Panc1 (cell line): ENCODE results near the gene RYR3. TPM values are rescaled to one million over a fixed set of nuclear protein-coding genes. Genes with fewer than 3 reads are reported as not detected.

ENCODE experiments used
- ATAC-seq: fragments of 200-7000 bp; cut with Tn5 transposase; 2 replicates; pipeline ENCODE4 v1.9.1; 2020; ENCODE audit warnings: mild to moderate bottlenecking, moderate library complexity
- BruUV-seq: library from RNA; stranded (reverse); fragments of 400-500 nt; replicated peaks from 2 replicates; lab custom pipeline; 2021; lab: Mats Ljungman, UMichigan
- CTCF ChIA-PET: fragments of 300-600 bp; sonication (Branson Sonifier 250); formaldehyde crosslinking; loops from one replicate; lab custom pipeline; 2022; ENCODE audit warnings: antibody characterized with exemption; lab: Charles Lee
- POLR2A ChIA-PET: fragments of 300-600 bp; sonication (Branson Sonifier 250); formaldehyde crosslinking; loops from one replicate; lab custom pipeline; 2022; ENCODE audit warnings: antibody characterized with exemption; lab: Charles Lee
- DNase-seq: peaks from one replicate; pipeline ENCODE4 v3.0.0-alpha.2; 2010; ENCODE audit warnings: low read depth, low spot score
- H3K27ac ChIP-seq: 2 replicates; pipeline ENCODE4 v1.5.1; 2011; ENCODE audit warnings: mild to moderate bottlenecking, low read length, inconsistent platforms
- H3K27me3 ChIP-seq: fragments of 200-500 bp; sonication (Bioruptor generic); 2 replicates; pipeline ENCODE4 v1.6.0; 2014; ENCODE audit warnings: low read length, inconsistent platforms; ENCODE audit not compliant: control insufficient read depth, insufficient read depth
- H3K36me3 ChIP-seq: fragments of 200-500 bp; sonication (Bioruptor generic); 2 replicates; pipeline ENCODE4 v1.5.1; 2014; ENCODE audit warnings: inconsistent platforms, mild to moderate bottlenecking, low read length, moderate library complexity; ENCODE audit not compliant: control insufficient read depth, insufficient read depth
- H3K4me1 ChIP-seq: 2 replicates; pipeline ENCODE4 v1.5.1; 2011; ENCODE audit warnings: inconsistent platforms, mild to moderate bottlenecking, low read length, moderate library complexity; ENCODE audit not compliant: control insufficient read depth, insufficient read depth
- H3K4me3 ChIP-seq, 2 experiments: 2 replicates each; pipeline ENCODE4 v1.5.1; 2011 to 2012; ENCODE audit warnings: low read depth in 2 of 2, low read length in 2 of 2, mild to moderate bottlenecking in 2 of 2, inconsistent platforms in 1 of 2, moderate library complexity in 1 of 2
- H3K9me3 ChIP-seq: fragments of 200-500 bp; sonication (Bioruptor generic); 2 replicates; pipeline ENCODE4 v1.5.1; 2014; ENCODE audit warnings: low read depth, mild to moderate bottlenecking, inconsistent platforms, low read length, moderate library complexity; ENCODE audit not compliant: control insufficient read depth, insufficient read depth
- POLR2AphosphoS5 ChIP-seq: IDR thresholded peaks from 2 replicates; pipeline ENCODE4 v1.6.1; 2012; ENCODE audit warnings: mild to moderate bottlenecking, low read depth, low read length, moderate library complexity
- SIN3A ChIP-seq: IDR thresholded peaks from 2 replicates; pipeline ENCODE4 v1.6.1; 2012; ENCODE audit warnings: low read depth, mild to moderate bottlenecking, low read length, moderate library complexity, borderline replicate concordance; ENCODE audit not compliant: insufficient read depth
- TCF7L2 ChIP-seq: IDR thresholded peaks from 2 replicates; pipeline ENCODE4 v1.6.1; 2011; ENCODE audit warnings: mild to moderate bottlenecking, low read depth, low read length, inconsistent platforms
- in situ Hi-C: cut with HindIII; loops from 2 replicates; pipeline ENCODE4 v1.10.0; 2016; ENCODE audit warnings: low sequenced_read_pairs, low pct_unique_long_range_greater_than_20kb
- intact Hi-C: fragments of 100-400 bp; cut with micrococcal nuclease; formaldehyde crosslinking; loops from one replicate; pipeline ENCODE4 v1.10.0; 2022; ENCODE audit not compliant: unreplicated experiment
- total RNA-seq: library from RNA; stranded (reverse); gene quantifications from one replicate; pipeline ENCODE4 v1.2.1, GENCODE V29; 2021; ENCODE audit not compliant: unreplicated experiment
- TF ChIP-seq, protein P1 (sequence below), 2 experiments: IDR thresholded peaks; 2 replicates each; pipeline ENCODE4 v1.6.1; 2011 to 2012; ENCODE audit warnings: low read depth in 2 of 2, control low read depth in 1 of 2, low read length in 1 of 2, mild to moderate bottlenecking in 1 of 2, moderate library complexity in 1 of 2; ENCODE audit not compliant: insufficient read depth in 1 of 2
- TF ChIP-seq, protein P2 (sequence below): fragments of 450-650 bp; IDR thresholded peaks from 2 replicates; pipeline ENCODE4 v1.5.1; 2017; ENCODE audit warnings: mild to moderate bottlenecking

The RYR3 gene
- total RNA-seq, 1 experiment from 2014 or later = not detected

DNA sequence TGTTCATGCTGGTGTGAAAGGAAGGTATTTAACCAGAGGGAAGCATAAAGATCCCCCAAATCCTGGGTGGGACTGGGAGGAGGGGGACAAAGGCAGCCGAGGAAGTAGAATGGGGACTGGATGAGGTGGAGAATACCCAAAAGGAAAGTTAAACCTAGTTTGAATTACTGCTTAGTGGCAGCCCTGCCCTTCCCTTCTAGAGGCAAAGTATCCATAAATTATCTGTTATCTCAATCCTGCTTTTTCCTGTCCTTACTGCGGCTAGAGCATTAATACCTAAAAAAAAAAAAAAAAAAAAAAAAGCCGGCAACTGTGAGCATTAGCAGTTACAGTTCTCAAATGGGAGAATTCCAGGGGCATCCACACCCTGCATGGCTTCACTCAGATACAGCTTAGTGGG is 139.0 kb downstream of the RYR3 start:
- ATAC-seq (no peak), DNase-seq (no peak)
- intact Hi-C loops = no loop called here
- TF ChIP-seq, protein P1, sequence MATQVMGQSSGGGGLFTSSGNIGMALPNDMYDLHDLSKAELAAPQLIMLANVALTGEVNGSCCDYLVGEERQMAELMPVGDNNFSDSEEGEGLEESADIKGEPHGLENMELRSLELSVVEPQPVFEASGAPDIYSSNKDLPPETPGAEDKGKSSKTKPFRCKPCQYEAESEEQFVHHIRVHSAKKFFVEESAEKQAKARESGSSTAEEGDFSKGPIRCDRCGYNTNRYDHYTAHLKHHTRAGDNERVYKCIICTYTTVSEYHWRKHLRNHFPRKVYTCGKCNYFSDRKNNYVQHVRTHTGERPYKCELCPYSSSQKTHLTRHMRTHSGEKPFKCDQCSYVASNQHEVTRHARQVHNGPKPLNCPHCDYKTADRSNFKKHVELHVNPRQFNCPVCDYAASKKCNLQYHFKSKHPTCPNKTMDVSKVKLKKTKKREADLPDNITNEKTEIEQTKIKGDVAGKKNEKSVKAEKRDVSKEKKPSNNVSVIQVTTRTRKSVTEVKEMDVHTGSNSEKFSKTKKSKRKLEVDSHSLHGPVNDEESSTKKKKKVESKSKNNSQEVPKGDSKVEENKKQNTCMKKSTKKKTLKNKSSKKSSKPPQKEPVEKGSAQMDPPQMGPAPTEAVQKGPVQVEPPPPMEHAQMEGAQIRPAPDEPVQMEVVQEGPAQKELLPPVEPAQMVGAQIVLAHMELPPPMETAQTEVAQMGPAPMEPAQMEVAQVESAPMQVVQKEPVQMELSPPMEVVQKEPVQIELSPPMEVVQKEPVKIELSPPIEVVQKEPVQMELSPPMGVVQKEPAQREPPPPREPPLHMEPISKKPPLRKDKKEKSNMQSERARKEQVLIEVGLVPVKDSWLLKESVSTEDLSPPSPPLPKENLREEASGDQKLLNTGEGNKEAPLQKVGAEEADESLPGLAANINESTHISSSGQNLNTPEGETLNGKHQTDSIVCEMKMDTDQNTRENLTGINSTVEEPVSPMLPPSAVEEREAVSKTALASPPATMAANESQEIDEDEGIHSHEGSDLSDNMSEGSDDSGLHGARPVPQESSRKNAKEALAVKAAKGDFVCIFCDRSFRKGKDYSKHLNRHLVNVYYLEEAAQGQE (IDR thresholded peaks at IDR 0.05; ENCODE audit: insufficient read depth in 1 of 2, low read depth in 2 of 2, low read length in 1 of 2) = no peak
- TF ChIP-seq SIN3A = no peak
- Histone ChIP-seq H3K27ac (no peak overlapping the region), H3K27me3 (no peaks in the 10 kb centered on the region; the same call in 1 of the 2 replicates), H3K36me3 (no peaks in the 10 kb centered on the region), H3K4me3 (no peak overlapping the region), H3K9me3 (no peaks in the 10 kb centered on the region), H3K4me1 (no peaks in the 10 kb centered on the region)
- ChIA-PET CTCF (interaction anchor here (0.6 kb wide), 1 partner anchor 114 kb away, joined by 4 read pairs; no protein-coding TSS in a partner anchor), POLR2A (no interaction called here)
- in situ Hi-C loops = no loop called here
- no TSS peak for BruUV-seq

DNA sequence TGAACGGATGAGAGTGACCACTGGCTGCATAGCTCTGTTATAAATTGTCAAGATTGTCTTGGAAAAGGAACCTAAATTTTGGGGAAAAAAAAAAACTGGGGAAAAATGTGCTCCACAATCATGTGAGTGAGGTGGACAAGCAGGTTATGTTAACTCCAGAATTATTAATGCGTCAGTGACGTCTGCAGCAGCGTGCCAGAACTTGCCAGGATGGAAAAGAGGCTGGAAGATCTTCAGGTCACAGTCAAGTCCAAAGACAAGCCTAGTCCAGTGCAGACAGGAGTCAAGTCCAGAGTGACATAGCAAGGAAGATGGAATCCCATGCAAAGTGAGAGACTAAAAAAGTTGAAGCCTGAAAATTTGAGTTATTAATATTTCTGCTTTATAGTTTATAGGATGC is 140.6 kb downstream of the RYR3 start:
- TF ChIP-seq SIN3A (no peak), TCF7L2 (no peak), POLR2AphosphoS5 (no peak)
- TF ChIP-seq, protein P1 (IDR thresholded peaks at IDR 0.05; ENCODE audit: insufficient read depth in 1 of 2, low read depth in 2 of 2, low read length in 1 of 2) = no peak
- TF ChIP-seq, protein P2, sequence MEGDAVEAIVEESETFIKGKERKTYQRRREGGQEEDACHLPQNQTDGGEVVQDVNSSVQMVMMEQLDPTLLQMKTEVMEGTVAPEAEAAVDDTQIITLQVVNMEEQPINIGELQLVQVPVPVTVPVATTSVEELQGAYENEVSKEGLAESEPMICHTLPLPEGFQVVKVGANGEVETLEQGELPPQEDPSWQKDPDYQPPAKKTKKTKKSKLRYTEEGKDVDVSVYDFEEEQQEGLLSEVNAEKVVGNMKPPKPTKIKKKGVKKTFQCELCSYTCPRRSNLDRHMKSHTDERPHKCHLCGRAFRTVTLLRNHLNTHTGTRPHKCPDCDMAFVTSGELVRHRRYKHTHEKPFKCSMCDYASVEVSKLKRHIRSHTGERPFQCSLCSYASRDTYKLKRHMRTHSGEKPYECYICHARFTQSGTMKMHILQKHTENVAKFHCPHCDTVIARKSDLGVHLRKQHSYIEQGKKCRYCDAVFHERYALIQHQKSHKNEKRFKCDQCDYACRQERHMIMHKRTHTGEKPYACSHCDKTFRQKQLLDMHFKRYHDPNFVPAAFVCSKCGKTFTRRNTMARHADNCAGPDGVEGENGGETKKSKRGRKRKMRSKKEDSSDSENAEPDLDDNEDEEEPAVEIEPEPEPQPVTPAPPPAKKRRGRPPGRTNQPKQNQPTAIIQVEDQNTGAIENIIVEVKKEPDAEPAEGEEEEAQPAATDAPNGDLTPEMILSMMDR = no peak
- in situ Hi-C loops = no loop called here
- DNase-seq (no peak), ATAC-seq (no peak)
- Histone ChIP-seq H3K4me1 (no peaks in the 10 kb centered on the region), H3K9me3 (no peaks in the 10 kb centered on the region), H3K4me3 (no peak overlapping the region), H3K27me3 (no peaks in the 10 kb centered on the region; the same call in 1 of the 2 replicates), H3K27ac (no peak overlapping the region), H3K36me3 (no peaks in the 10 kb centered on the region)
- intact Hi-C loops = no loop called here
- no TSS peak for BruUV-seq
- ChIA-PET POLR2A (no interaction called here), CTCF (no interaction called here)
